ENCODE data around the gene EIF4E1B. TPM values are rescaled to one million over a fixed set of nuclear protein-coding genes. Genes with fewer than 3 reads are reported as not detected.

The EIF4E1B gene
- total and polyA plus RNA-seq, 12 donors: not detected

- Histone ChIP-seq H3K4me1 (peaks cover 0 to 4% (median 0%) of the 10 kb centered on the region in 9 donors), H3K27me3 (peaks cover 0 to 19% (median 8%) of the 10 kb centered on the region in 7 donors), H3K27ac (no peak overlapping the region), H3K36me3 (no peaks in the 10 kb centered on the region), H3K4me3 (no peak overlapping the region), H3K9me3 (no peaks in the 10 kb centered on the region)
- TF ChIP-seq, protein P1, sequence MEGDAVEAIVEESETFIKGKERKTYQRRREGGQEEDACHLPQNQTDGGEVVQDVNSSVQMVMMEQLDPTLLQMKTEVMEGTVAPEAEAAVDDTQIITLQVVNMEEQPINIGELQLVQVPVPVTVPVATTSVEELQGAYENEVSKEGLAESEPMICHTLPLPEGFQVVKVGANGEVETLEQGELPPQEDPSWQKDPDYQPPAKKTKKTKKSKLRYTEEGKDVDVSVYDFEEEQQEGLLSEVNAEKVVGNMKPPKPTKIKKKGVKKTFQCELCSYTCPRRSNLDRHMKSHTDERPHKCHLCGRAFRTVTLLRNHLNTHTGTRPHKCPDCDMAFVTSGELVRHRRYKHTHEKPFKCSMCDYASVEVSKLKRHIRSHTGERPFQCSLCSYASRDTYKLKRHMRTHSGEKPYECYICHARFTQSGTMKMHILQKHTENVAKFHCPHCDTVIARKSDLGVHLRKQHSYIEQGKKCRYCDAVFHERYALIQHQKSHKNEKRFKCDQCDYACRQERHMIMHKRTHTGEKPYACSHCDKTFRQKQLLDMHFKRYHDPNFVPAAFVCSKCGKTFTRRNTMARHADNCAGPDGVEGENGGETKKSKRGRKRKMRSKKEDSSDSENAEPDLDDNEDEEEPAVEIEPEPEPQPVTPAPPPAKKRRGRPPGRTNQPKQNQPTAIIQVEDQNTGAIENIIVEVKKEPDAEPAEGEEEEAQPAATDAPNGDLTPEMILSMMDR (IDR thresholded peaks at IDR 0.05): no peak
- ATAC-seq (no peak), DNase-seq (no peak)
- WGBS, 2 donors: 90 to 94% methylated on average over 3 of the region's 3 CpGs
- intact Hi-C loops (cut with DNase I): loop anchor here in 1 of 10 donors (10.0 kb wide), 1 partner anchor 178 kb away; the partner anchor contains the start of gene CLTB
Measured at GRCh38 chr5:176592573-176592972, 37.9 kb upstream of the EIF4E1B start.

- Histone ChIP-seq H3K27ac (no peak overlapping the region), H3K27me3 (peaks cover 0 to 27% (median 8%) of the 10 kb centered on the region in 7 donors), H3K9me3 (no peaks in the 10 kb centered on the region), H3K4me1 (peaks cover 0 to 4% (median 0%) of the 10 kb centered on the region in 9 donors), H3K4me3 (no peak overlapping the region), H3K36me3 (no peaks in the 10 kb centered on the region)
- WGBS, 2 donors: 90 to 91% methylated on average over 12 of the region's 12 CpGs
- ATAC-seq: no peak
- intact Hi-C loops (cut with DNase I): loop anchor here in 1 of 10 donors (10.0 kb wide), 1 partner anchor 179 kb away; the partner anchor contains the start of gene CLTB
- TF ChIP-seq, protein P1 (IDR thresholded peaks at IDR 0.05): no peak
- no peak for DNase-seq
Measured at GRCh38 chr5:176593273-176593869, 37.1 kb upstream of the EIF4E1B start.

DNA sequence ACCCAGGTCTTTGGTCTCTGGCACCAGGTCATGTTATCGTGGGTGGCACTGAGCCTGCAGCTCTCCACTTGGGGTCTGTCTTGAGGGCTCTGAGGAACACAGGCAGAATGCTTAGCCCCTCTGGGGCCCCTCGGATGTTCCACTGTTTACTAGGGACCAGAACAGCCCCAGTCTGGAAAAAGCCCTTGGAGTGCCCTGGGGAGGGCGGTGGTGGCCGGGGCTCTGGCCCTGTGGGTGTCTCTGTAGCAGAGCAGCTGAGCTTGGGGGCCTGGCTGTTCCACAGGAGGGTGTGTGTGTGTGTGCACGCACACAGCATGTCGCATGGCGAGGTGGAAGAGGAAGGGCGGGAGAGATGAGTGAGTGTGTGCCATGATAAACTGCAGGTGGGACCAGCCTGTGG is 35.9 kb upstream of the EIF4E1B start:
- TF ChIP-seq, protein P1 (IDR thresholded peaks at IDR 0.05): no peak
- intact Hi-C loops (cut with DNase I): loop anchor here in 1 of 10 donors (10.0 kb wide), 1 partner anchor 180 kb away; the partner anchor contains the start of gene CLTB
- H3K27me3 ChIP-seq: peaks cover 0 to 34% (median 8%) of the 10 kb centered on the region in 7 donors

GRCh38 chr5:176595386-176595943 is 35.0 kb upstream of the EIF4E1B start:
- ATAC-seq: no peak
- TF ChIP-seq, protein P1 (IDR thresholded peaks at IDR 0.05): no peak
- H3K27me3 ChIP-seq: peaks cover 0 to 34% (median 8%) of the 10 kb centered on the region in 7 donors

More for the DNA sequence above, 35.9 kb upstream of the EIF4E1B start:
- no peak for DNase-seq
- Histone ChIP-seq H3K4me1 (peaks cover 0 to 4% (median 0%) of the 10 kb centered on the region in 9 donors), H3K27ac (no peak overlapping the region), H3K4me3 (no peak overlapping the region), H3K36me3 (no peaks in the 10 kb centered on the region), H3K9me3 (no peaks in the 10 kb centered on the region)
- no peak for ATAC-seq
- WGBS, 2 donors: 84 to 89% methylated on average over 8 of the region's 8 CpGs

More at GRCh38 chr5:176595386-176595943, 35.0 kb upstream of the EIF4E1B start:
- Histone ChIP-seq H3K9me3 (no peaks in the 10 kb centered on the region), H3K27ac (no peak overlapping the region), H3K4me3 (no peak overlapping the region), H3K36me3 (no peaks in the 10 kb centered on the region), H3K4me1 (peaks cover 0 to 4% (median 0%) of the 10 kb centered on the region in 9 donors)
- DNase-seq: no peak
- WGBS, 2 donors: 80% methylated on average over 11 of the region's 11 CpGs
- intact Hi-C loops (cut with DNase I): loop anchor here in 1 of 10 donors (10.0 kb wide), 1 partner anchor 181 kb away; the partner anchor contains the start of gene CLTB

All from heart right ventricle (tissue), 16 donors.